NCI-H1105 (cell line): ENCODE measurements around the gene SNCB.
"Not testable (repeated sequence)": the region's sequence is repeated elsewhere in the genome, so short reads cannot be mapped to it uniquely, and the experiment has no call there.

Source experiments
- DNase-seq: peaks from one replicate; lab custom pipeline; 2025; lab: John Stamatoyannopoulos, UW

The SNCB gene

DNA sequence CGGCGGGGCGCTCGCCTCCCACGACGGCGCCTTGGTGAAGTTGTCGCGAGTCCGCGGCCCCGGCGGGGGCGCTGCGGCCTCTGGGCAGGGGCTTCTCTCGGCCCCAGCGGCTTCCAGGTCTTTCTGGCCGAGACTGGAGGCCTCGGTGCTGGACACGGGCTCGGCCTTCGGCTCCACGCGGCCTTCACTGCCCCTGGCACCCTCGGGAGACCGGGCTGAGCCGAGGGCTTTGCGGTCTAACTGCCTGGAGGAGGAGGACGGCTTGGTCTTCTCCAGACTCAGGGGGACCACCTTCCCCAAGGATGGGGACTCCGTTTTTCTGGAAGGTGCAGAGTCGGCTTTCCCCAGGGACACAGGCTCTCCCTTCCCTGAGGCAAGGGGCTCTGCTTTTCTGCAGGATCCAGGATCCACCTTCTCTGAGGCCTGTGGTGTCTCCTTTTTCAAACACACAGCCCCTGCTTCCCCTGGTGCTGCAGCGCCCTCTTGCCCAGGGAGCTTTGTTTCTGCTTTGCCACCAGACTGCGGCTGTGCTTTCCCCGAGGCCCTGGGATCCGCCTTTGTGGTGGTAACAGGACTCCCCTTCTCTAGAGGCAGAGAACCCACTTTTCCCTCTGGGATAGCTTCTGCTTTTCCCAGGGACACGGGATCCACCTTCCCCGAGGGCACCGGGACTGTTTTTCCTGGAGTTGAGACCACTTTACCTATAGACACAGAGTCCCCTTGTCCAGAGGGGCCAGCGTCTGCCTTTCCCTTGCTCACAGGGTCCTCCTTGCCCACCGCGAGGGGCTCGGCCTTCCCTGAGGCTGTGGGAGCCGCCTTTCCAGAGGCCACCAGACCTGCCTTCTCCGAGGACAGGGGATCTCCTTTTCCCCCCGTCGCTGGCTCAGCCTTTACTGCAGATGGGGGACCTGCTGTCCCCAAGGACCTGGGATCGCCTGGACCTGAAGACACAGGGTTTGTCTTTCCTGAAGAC is 32.6 kb downstream of the SNCB start:
- no peak for DNase-seq

DNA sequence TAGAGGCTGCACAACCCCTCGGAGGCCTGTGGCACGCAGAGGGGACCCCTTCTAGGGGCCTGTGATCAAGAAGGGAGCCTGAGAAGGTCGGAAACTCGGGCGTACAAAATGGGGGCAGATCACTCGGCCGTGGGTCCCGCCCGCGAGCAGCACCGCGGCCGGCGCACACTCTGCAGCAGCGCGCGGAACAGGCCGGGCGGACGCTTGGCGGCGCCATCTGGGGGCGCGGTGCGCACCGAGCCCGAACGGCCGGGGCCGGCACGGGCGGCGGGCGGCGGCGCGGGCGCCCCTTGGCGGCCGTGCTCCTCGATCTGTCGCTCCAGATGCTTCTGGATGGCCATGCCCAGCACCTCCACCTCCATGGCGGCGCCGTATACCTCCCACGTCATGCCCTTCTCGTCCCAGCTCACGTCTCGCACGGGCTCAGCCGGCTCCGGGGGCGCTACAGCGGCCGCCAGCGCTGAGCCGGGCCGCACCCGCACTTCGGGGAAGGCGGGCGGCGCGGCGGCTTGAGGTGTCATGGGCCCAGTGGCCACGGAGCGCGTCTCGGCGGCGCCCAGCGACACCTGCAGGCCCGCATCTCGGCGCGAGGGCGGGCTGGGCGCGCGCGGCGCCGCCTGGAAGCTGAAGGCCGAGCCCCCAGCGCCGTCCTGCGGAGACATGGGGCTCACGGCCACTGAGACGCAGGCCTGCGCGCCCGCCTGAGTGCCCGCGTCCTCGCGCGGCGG is 33.5 kb downstream of the SNCB start:
- no peak for DNase-seq

DNA sequence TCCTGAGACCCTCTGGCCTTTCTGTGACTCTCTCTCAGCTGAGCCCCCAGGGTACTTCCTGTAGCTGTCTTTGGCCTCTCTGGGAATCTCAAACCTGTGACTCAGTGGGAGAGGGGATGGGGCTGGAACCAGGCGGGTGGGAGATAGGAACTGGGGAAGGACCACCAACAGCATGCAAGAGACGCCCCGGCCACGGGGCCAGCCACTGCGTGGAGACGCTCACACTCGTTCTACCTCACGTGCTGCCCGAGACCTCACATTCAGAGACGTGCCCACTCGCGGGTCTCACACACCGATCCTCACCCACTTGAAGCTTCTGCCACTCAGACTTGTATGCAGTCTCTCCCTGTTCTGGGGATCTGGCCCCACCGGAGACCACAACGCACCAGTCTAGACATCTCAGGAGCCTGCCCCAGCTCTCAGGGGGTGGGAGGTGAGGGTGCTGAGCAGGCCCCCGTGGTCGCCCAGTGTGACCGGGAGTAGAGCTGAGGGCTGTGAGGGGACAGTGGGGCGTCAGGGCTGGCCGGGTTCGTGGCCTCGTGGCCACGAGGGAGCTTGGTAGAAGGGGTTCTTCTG is 34.2 kb downstream of the SNCB start:
- no peak for DNase-seq

DNA sequence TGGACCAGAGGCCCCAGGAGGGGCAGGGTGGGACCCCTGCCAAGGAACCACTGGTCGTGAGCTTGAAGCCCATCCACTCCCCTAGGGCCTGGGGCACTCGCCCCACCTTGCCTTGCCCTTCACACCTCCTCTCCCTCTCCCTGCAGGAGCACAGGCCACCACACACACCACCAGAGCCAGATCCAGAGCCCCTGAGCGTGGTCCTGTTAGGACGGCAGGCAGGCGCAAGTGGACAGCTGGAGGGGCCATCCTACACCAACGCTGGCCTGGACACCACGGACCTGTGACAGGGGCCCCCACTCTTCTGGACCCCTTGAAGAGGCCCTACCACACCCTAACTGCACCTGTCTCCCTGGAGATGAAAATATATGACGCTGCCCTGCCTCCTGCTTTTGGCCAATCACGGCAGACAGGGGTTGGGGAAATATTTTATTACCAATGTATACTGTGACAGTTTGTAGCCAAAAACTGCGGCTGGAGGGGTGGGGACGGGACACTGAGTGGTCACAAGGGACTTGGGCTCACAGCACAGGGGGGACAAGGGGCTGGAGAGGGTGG is 34.9 kb downstream of the SNCB start:
- DNase-seq = no peak

DNA sequence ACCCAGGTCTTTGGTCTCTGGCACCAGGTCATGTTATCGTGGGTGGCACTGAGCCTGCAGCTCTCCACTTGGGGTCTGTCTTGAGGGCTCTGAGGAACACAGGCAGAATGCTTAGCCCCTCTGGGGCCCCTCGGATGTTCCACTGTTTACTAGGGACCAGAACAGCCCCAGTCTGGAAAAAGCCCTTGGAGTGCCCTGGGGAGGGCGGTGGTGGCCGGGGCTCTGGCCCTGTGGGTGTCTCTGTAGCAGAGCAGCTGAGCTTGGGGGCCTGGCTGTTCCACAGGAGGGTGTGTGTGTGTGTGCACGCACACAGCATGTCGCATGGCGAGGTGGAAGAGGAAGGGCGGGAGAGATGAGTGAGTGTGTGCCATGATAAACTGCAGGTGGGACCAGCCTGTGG is 35.8 kb downstream of the SNCB start:
- DNase-seq = no peak

DNA sequence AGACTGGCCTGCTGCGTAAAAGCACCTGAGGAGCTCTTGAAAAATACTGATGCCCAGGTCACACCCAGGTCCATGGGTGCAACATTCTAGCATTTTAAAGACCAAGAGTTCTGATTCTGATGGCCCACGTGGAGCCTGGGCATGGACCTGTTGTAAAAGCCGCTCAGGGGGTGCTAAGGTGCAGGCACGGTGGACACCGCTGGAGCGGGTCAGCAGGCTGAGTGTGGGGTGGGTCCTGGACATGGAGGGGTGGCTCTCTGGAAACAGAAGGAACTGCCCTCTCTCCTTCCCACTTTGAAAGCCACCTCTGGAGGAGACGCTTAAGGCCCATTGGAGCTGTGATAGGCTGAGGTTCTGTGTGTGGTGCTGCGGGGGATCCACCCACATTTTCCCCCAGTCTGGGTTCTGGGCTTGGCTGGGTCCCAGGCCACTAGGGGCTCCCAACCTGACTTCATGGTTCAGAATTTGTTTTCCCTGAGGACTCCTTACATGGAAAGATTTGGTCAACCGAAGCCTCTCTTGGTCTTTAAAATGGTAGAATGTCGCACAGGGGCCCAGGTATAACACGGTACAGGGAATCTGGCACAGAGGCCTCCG is 37.0 kb downstream of the SNCB start:
- no peak for DNase-seq

DNA sequence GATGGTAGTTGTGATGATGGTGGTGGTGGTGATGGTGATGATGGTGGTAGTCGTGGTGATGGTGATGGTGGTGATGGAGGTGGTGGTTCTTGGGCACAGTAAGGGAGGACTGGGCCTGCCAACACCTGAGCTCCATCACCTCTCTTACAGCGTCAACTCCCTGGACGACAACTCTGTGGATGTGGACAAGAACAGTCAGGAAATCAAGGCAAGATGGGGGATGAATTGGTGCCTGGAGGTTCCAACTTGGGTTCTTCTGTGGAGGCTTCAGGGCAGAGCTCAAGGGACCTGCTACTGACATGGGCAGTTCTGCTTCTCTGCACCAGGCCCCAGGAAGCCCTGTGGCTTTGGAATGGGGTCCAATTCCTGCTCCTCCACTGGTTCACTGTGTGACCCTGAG is 37.8 kb downstream of the SNCB start:
- DNase-seq = no peak

DNA sequence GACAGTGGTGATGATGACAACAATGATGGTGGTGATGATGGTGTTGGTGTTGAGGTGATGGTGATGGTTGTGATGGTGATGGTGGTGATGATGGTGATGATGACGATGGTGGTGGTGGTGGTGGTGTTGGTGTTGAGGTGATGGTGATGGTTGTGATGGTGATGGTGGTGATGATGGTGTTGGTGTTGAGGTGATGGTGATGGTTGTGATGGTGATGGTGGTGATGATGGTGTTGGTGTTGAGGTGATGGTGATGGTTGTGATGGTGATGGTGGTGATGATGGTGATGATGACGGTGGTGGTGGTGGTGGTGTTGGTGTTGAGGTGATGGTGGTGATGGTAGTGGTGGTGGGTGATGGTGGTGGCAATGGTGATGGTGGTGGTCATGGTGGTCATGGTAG is 38.7 kb downstream of the SNCB start:
- not testable (repeated sequence) for DNase-seq

DNA sequence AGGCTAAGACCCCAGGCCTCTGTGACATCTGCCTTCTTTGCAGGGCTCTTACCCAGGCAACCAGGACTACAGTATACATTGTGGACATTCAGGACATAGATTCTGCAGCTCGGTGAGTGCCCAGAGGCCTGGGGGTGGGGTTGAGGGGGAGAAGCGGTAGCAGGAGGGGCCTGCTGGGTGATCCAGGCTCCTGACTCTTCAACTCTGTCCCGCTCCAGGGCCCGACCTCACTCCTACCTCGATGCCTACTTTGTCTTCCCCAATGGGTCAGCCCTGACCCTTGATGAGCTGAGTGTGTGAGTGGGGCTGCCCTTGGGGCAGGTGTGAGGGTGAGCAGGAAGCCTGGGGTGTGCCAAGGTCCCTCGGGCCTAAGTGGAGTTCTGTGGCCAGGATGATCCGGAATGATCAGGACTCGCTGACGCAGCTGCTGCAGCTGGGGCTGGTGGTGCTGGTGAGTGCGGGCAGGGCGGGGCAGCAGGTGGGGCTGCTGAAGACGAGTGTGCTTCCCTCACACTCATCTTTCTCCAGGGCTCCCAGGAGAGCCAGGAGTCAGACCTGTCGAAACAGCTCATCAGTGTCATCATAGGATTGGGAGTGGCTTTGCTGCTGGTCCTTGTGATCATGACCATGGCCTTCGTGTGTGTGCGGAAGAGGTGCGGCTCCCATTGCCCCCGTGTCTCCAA is 40.2 kb downstream of the SNCB start:
- DNase-seq = no peak

DNA sequence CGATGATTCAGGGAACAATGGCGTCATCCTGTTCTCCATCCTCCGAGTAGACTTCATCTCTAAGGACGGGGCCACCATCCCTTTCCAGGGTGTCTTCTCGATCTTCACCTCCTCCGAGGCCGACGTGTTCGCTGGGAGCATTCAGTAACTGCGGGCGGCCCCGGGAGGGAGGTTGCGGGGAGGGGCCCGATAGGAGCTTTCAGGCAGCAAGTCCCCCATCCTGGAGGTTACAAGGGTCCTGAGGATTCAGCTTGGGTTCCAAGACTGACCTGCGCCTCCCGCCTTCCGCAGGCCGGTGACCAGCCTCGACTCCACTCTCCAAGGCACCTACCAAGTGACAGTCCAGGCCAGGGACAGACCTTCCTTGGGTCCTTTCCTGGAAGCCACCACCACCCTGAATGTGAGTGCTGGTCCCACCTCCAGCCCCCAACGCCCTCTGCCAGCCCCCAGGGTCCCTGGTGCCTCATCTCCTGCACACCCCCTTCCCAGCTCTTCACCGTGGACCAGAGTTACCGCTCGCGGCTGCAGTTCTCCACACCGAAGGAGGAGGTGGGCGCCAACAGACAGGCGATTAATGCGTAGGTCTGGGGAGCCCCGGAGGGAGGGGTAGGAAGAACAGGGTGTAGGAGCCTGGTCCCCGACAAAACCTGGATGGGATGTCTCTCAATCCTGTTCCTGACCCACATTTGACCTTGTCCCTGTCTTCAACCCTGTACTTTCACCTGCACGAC is 41.1 kb downstream of the SNCB start:
- no peak for DNase-seq

DNA sequence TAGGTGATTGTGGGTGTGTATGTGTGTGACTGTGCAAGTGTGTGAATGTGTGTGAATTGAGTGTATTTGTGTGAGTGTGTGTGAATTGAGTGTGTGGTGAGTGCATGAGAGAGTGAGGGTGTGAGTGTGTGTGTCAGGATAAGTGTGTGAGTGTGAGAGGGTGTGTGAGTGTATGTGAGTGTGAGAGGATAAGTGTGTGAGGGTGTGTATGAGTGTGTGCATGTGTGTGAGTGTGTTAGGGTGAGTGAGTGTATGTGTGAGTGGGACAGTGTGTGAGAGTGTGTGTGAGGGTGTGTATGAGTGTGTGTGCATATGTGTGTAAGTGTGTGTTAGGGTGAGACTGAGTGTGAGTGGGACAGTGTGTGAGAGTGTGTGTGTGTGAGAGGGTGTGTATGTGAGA is 42.0 kb downstream of the SNCB start:
- no peak for DNase-seq

DNA sequence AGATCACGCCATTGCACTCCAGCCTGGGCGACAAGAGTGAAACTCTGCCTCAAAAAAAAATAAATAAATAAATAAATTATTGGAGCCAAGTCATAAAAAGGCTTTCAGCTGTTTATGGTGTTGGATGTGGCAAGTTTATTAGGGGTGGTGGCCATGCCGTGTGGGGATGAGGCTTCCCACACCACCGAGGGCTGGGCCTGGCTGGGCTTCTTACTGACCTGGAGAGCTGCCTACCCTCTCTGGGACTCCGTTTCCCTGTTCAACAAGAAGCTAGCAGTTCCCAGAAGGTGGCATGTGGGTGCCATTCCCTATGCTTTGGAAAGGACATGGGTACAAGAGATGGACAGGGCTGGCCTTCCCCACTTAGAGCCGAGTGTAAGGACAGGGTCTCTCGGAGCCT is 42.9 kb downstream of the SNCB start:
- no peak for DNase-seq

DNA sequence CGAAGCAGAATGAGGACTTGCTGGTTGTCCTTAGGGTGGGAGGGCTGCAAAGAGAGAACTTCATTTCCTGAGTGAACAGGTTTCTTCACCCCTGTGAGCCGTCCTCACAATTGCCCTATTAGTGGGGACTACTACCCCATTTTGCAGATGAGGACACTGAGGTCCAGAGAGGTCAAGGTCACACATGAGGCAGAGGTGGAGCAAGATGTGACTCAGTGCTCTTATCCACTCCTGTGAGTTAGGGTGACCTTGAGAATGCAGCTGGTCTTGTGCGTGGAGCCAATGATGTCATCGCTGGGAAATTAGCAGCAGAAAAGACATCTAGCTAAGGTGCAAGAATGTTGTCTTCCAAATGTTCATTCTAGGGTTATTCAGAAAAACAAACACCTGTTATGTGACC is 47.3 kb downstream of the SNCB start:
- DNase-seq = no peak

DNA sequence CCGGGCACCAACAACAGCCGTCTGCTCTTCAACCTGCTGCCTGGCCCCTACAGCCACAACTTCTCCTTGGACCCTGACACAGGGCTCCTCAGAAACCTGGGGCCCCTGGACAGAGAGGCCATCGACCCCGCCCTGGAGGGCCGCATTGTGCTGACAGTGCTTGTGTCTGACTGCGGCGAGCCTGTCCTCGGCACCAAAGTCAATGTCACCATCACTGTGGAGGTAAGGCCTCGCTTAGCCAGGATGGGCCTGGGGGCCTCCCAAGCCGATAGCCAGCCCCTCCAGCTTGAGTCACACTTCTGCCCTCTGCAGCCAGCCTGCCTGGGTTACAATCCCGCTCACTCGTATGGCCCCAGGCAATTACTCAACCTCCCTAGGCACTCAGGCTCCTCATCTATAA is 49.0 kb downstream of the SNCB start:
- DNase-seq = no peak

DNA sequence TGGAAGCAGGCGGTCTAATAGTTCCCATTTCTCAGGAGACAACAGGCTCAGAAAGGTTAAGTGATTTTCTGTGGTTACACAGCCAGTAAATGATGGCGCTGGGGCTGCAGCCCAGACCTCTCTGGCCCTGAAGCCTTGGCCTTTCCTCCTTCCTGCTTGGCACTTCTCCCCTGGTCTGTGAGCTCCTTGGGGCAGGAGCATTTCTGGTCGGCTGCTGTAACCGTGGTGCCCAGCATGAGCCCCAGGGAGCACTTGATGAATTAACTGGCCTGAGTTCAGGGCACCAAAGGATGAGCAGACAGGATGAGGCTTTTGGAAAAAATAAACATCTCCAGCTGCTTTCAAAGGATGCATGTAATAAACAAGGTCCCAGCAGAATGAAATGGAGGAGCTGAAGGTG is 51.0 kb downstream of the SNCB start:
- DNase-seq = no peak

DNA sequence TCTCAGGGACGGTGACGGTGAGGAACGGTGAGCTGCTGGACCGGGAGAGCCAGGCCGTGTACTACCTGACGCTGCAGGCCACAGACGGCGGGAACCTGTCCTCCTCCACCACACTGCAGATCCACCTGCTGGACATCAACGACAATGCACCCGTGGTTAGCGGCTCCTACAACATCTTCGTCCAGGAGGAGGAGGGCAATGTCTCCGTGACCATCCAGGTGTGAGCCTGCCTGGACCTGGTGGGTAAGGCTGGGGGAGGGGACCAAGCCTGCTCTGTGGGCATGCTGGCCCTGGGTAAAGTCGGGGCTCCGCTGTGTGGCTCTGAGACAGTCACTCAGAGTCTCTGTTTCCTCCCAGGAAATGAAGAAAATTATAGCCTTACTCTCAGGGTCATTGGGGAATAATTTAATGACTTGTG is 51.9 kb downstream of the SNCB start:
- DNase-seq = no peak

DNA sequence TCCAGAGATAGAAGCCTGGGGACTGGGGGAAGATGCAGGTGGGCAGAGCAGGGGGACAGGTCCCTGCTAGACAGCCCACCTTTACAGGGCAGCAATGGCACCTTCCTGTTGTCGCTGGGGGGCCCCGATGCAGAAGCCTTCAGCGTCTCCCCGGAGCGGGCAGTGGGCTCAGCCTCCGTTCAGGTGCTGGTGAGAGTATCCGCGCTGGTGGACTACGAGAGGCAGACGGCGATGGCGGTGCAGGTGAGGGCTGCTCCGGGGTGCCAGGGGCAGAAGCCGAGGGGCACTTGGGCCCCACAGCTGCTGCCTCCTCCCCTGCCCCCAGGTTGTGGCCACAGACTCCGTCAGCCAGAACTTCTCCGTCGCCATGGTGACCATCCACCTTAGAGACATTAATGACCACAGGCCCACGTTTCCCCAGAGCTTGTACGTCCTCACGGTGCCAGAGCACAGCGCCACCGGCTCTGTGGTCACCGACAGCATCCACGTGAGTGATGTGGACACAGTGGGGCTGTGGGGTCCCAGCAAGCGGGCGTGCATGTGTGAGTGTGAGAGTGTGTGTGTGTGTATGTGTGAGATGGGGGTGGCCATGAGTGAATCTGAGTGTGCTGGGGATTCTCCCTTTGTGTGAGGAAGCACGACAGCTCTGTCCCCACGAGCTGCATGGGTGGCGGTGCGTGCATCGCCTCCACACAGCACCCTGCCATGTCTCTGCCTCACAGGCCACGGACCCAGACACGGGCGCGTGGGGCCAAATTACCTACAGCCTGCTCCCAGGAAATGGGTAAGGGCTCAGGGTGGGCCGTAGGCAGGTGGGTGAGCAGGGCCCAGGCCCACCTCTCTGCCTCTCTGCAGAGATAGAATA is 52.8 kb downstream of the SNCB start:
- no peak for DNase-seq

DNA sequence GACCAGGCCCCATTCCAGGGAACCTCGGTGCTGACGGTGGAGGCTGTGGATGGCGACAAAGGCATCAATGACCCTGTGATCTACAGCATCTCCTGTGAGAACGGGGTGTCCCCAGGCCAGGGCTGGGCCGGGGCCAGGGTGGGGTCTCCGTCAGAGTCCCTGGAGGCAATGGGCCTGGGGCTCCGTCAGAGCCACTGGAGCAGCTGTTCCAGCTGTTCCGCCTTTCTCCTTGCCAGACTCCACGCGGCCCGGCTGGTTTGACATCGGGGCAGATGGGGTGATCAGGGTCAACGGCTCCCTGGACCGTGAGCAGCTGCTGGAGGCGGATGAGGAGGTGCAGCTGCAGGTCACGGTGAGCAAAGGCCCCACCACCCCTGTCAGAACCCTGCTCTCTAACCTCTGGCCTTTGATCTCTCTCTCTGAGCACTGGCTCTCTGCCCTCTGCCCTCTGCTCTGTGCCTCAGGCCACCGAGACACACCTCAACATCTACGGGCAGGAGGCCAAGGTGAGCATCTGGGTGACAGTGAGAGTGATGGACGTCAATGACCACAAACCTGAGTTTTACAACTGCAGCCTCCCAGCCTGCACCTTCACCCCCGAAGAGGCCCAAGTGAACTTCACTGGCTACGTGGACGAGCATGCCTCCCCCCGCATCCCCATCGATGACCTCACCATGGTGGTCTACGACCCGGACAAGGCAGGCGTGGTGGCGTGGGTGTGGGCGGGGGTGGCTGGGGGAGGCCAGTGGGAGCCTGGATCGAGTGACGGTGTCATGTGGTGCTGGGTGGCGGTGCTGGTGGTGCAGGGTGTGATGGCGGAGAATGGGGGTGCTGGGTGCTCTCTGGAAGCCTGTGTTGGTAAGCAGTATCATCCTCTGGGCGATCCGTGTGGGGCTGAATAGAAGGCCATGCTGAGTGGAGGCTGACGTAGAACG is 54.6 kb downstream of the SNCB start:
- no peak for DNase-seq

DNA sequence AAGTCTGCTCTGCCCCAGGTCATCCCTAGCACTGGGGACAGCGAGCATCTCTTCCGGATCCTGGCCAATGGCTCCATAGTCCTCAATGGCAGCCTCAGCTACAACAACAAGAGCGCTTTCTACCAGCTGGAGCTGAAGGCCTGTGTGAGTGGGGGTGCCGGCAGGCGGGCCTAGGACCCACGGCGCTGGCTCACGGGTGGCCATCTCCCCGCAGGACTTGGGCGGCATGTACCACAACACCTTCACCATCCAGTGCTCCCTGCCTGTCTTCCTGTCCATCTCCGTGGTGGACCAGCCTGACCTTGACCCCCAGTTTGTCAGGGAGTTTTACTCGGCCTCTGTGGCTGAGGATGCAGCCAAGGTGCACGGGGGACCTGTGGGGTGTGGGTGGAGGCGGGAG is 55.3 kb downstream of the SNCB start:
- DNase-seq = no peak
